Stimulated activated naive CD8-positive, alpha-beta T cell treated with anti-CD3 and anti-CD28 coated beads, Interleukin-15, Interleukin-2, amounts not matched to agents 100 U/mL and 50 U/mL, for 24 hours (primary cell): ENCODE results near the gene ITGAL.

Experiments used
- ATAC-seq: fragments of 150-1000 bp; cut with Tn5 transposase; one replicate; pipeline ENCODE4 v1.10.0; 2021
- DNase-seq: peaks from one replicate; pipeline ENCODE4 v3.0.0; 2021

Gene ITGAL

GRCh38 chr16:30569281-30569680 is 96.7 kb downstream of the ITGAL start:
- DNase-seq (no peak), ATAC-seq (no peak)

GRCh38 chr16:30569746-30570635 is 97.4 kb downstream of the ITGAL start:
- DNase-seq = no peak
- ATAC-seq = no peak

DNA sequence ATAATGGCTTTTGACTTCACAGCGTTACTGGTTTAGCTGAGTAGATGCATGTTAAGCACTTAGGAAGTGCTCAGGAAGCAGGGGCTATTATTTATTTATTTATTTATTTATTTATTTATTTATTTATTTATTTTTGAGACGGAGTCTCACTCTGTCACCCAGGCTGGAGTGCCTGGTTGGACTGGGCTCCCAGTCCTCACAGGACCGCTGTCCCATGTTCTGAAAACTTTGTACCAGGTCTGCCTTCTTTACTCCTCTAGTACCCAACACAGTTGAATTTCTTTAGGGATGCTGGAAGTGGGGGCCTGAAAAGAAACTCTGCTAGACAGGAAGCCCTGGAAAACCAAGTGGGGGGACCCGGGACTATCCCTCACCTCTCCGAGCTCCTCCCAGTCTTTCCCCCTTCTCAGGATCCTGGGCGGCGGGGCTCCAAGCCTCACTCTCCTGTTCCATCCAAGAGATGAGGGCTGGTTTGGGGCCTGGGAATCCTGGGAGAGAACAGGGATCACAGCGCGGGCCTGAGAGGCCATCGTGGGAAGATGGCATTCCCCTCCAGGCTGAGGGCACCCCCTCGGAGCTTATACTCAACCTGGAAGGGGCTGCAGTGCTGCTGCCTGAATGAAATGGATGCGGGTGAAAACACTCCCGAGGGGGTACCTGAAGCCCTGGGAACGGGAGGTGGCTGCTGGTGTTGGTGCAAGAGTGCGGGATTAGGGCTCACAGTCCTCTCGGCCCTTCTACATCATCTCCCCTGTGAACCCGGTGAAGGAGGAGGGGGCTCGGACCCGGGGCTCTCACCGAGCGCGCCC is 98.3 kb downstream of the ITGAL start:
- no peak for DNase-seq

DNA sequence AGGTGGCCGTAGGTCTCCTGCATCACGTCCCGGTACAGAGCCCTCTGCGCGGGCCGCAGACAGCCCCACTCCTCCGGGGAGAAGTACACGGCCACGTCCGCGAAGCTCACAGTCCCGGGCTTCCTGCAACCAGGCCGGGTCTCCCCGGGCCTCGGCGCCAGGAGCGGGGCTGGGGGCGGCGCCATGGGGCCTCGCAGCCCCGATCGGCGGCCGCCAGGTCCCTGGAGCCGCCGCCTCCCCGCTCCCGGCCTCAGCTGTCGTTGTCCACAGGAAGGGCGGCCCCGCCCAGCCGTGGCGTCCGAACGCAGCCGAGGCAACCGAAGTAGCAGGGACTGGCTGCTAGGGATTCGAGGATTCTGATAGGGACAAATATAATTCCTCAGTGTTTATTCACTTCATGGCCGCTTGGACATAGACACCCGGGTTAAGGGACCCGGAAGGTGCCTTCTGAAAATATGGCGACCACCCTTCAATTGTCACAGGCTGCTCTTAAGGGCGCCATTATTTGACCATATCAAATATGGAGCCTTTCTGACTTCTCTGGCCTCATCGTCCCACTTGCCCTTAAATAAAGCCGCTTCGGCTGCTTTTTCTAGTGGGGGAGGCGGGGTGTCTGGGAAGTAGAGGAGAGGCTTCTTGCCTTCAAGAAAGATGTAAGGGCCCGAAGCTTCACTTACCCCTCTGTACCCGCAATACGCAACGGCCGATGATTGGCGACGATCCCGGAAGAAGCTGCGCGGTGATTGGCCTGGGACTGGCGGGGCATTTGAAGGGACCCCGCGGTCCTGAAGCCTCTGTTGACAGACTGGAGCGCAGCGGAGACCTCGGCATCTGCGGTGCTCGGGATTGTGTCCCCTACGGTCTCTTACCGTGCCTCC is 99.1 kb downstream of the ITGAL start, which contains the start of gene ZNF688:
TSS of gene ZNF688 (minus strand) at position 270 of the 878 bp plus-strand sequence. CDS start at position 185, 85 bp downstream.
- ATAC-seq (peak; percentile 84), DNase-seq (peak; percentile 90)

More for the DNA sequence above, 98.3 kb downstream of the ITGAL start:
- no peak for ATAC-seq
